Loucy (cell line): ENCODE measurements around the gene GRWD1.

ENCODE experiments used
- H2AFZ ChIP-seq: fragments of 200-600 bp; sonication (generic); 2 replicates; pipeline ENCODE4 v1.6.0; 2016; ENCODE audit warnings: antibody characterized with exemption, mild to moderate bottlenecking, low read length, moderate library complexity
- H3F3A ChIP-seq: fragments of 200-600 bp; 2 replicates; pipeline ENCODE4 v1.6.0; 2016; ENCODE audit warnings: antibody characterized with exemption, low read depth, mild to moderate bottlenecking
- H3K27me3 ChIP-seq: fragments of 200-600 bp; sonication (generic); 2 replicates; pipeline ENCODE4 v1.6.1; 2014; ENCODE audit warnings: low read length, mild to moderate bottlenecking; ENCODE audit not compliant: insufficient read depth, poor library complexity, severe bottlenecking
- H3K36me3 ChIP-seq: fragments of 200-600 bp; sonication (generic); 2 replicates; pipeline ENCODE4 v1.6.1; 2016; ENCODE audit warnings: low read length; ENCODE audit not compliant: insufficient read depth
- H3K4me1 ChIP-seq: fragments of 200-600 bp; sonication (generic); 2 replicates; pipeline ENCODE4 v1.5.1; 2014; ENCODE audit warnings: low read length, mild to moderate bottlenecking; ENCODE audit not compliant: insufficient read depth, poor library complexity, severe bottlenecking
- H3K4me2 ChIP-seq: fragments of 200-600 bp; sonication (generic); 2 replicates; pipeline ENCODE4 v1.6.0; 2014; ENCODE audit warnings: antibody characterized with exemption, low read length, low read depth, mild to moderate bottlenecking; ENCODE audit not compliant: poor library complexity, severe bottlenecking
- H3K4me3 ChIP-seq: fragments of 200-600 bp; sonication (generic); 2 replicates; pipeline ENCODE4 v1.5.1; 2014; ENCODE audit warnings: low read length, mild to moderate bottlenecking, mixed read lengths; ENCODE audit not compliant: poor library complexity, severe bottlenecking
- H3K79me2 ChIP-seq: fragments of 200-600 bp; sonication (generic); 2 replicates; pipeline ENCODE4 v1.6.1; 2014; ENCODE audit warnings: low read length; ENCODE audit not compliant: insufficient read depth
- H3K9ac ChIP-seq: fragments of 200-600 bp; sonication (generic); 2 replicates; pipeline ENCODE4 v1.6.0; 2014; ENCODE audit warnings: mild to moderate bottlenecking, low read depth, low read length, moderate library complexity; ENCODE audit not compliant: poor library complexity, severe bottlenecking
- H3K9me2 ChIP-seq: fragments of 200-600 bp; sonication (generic); replicated peaks from 2 replicates; pipeline ENCODE4 v1.6.1; 2016; ENCODE audit warnings: low read depth, low read length, mixed read lengths
- H3K9me3 ChIP-seq: fragments of 200-600 bp; sonication (generic); 2 replicates; pipeline ENCODE4 v1.6.1; 2014; ENCODE audit warnings: mild to moderate bottlenecking, antibody characterized with exemption, low read length, low read depth; ENCODE audit not compliant: insufficient read depth
- H4K20me1 ChIP-seq: fragments of 200-600 bp; sonication (generic); 2 replicates; pipeline ENCODE4 v1.6.0; 2014; ENCODE audit warnings: antibody characterized with exemption, low read length, mild to moderate bottlenecking; ENCODE audit not compliant: insufficient read depth, poor library complexity, severe bottlenecking
- CTCF ChIP-seq: fragments of 200-600 bp; sonication (generic); conservative IDR thresholded peaks from 2 replicates; pipeline ENCODE4 v1.5.1; 2014; ENCODE audit warnings: mild to moderate bottlenecking, antibody characterized with exemption, low read length
- EZH2phosphoT487 ChIP-seq: fragments of 200-600 bp; IDR thresholded peaks from 2 replicates; pipeline ENCODE4 v1.6.1; 2018; ENCODE audit warnings: antibody characterized with exemption, mild to moderate bottlenecking, moderate library complexity, borderline replicate concordance

Gene GRWD1

GRCh38 chr19:48443256-48443655, 2.5 kb upstream of the GRWD1 start:
- Histone ChIP-seq H3K4me2 (no peak overlapping the region), H3K79me2 (peaks cover 23% of the 10 kb centered on the region), H3K4me3 (no peak overlapping the region), H4K20me1 (peaks cover 7% of the 10 kb centered on the region), H3K36me3 (no peaks in the 10 kb centered on the region), H3K4me1 (peaks cover 11% of the 10 kb centered on the region), H2AFZ (no peak overlapping the region), H3F3A (no peaks in the 10 kb centered on the region), H3K9me2 (no peaks in the 10 kb centered on the region), H3K9me3 (no peaks in the 10 kb centered on the region), H3K9ac (no peak overlapping the region), H3K27me3 (no peaks in the 10 kb centered on the region)
- no peak for TF ChIP-seq CTCF

- no peaks in the 10 kb centered on the region for H3K27me3 ChIP-seq
- peaks cover 27% of the 10 kb centered on the region for H3K79me2 ChIP-seq
- peaks cover 4% of the 10 kb centered on the region; the same call in 1 of the 2 replicates for H3K36me3 ChIP-seq
- TF ChIP-seq CTCF (no peak), EZH2phosphoT487 (no peak)
- H3K4me3 ChIP-seq: peak overlapping the region; percentile 92
- peaks cover 7% of the 10 kb centered on the region for H4K20me1 ChIP-seq
- no peaks in the 10 kb centered on the region for H3F3A ChIP-seq
- H3K9ac ChIP-seq: no peak overlapping the region
- H3K4me2 ChIP-seq: peak overlapping the region; percentile 99
- no peaks in the 10 kb centered on the region for H3K9me3 ChIP-seq
- H2AFZ ChIP-seq: no peak overlapping the region
- no peaks in the 10 kb centered on the region for H3K9me2 ChIP-seq
- H3K4me1 ChIP-seq: peaks cover 11% of the 10 kb centered on the region
These were observed 2.1 kb upstream of the GRWD1 start for GRCh38 chr19:48443731-48444128.

GRCh38 chr19:48444129-48444935, 1.5 kb upstream of the GRWD1 start:
- H3K4me1 ChIP-seq: peaks cover 11% of the 10 kb centered on the region
- H3K79me2 ChIP-seq: peaks cover 28% of the 10 kb centered on the region
- no peaks in the 10 kb centered on the region for H3F3A ChIP-seq
- H4K20me1 ChIP-seq: peaks cover 7% of the 10 kb centered on the region
- H3K4me2 ChIP-seq: peak overlapping the region; percentile 99
- no peaks in the 10 kb centered on the region for H3K9me3 ChIP-seq
- no peaks in the 10 kb centered on the region for H3K9me2 ChIP-seq
- peak overlapping the region; percentile 92 for H3K4me3 ChIP-seq
- no peaks in the 10 kb centered on the region for H3K27me3 ChIP-seq
- peak overlapping the region; percentile 84 for H3K9ac ChIP-seq
- peak overlapping the region; percentile 65 for H2AFZ ChIP-seq
- peaks cover 5% of the 10 kb centered on the region; the same call in 1 of the 2 replicates for H3K36me3 ChIP-seq
- TF ChIP-seq CTCF (no peak), EZH2phosphoT487 (no peak)
